CD14-positive monocyte (primary cell): ENCODE measurements around the gene COL10A1. TPM values are rescaled to one million over a fixed set of nuclear protein-coding genes. Genes with fewer than 3 reads are reported as not detected.
"Not testable (repeated sequence)": the region's sequence is repeated elsewhere in the genome, so short reads cannot be mapped to it uniquely, and the experiment has no call there.

ENCODE experiments used
- DNase-seq, 3 donors: peaks; one replicate each; pipeline ENCODE4 v3.0.0-alpha.2; 2011 to 2022
- H2AFZ ChIP-seq: 2 replicates; pipeline ENCODE4 v1.6.0; 2012; ENCODE audit warnings: mild to moderate bottlenecking, low read depth, low read length, inconsistent platforms; ENCODE audit not compliant: insufficient read depth, poor library complexity, severe bottlenecking
- H3K27ac ChIP-seq, 2 donors: 1 replicate in 1 of 2; 2 replicates in 1 of 2; pipeline ENCODE4 v1.5.1; 2012 to 2013; ENCODE audit warnings: low read length in 2 of 2, control low read depth in 1 of 2, inconsistent platforms in 1 of 2, low read depth in 1 of 2, mild to moderate bottlenecking in 1 of 2
- H3K27me3 ChIP-seq, 2 donors: one replicate each; pipeline versions ENCODE4 v1.6.0 to v1.6.1; 2011 to 2013; ENCODE audit warnings: low read length in 2 of 2; ENCODE audit not compliant: control insufficient read depth in 2 of 2, insufficient read depth in 2 of 2
- H3K36me3 ChIP-seq, 2 donors: replicated peaks in 1 of 2; 1 replicate in 1 of 2; 2 replicates in 1 of 2; pipeline versions ENCODE4 v1.5.1 to v1.6.1; 2012 to 2013; ENCODE audit warnings: low read length in 2 of 2, control low read depth in 1 of 2, inconsistent platforms in 1 of 2, mild to moderate bottlenecking in 1 of 2; ENCODE audit not compliant: insufficient read depth in 2 of 2, control insufficient read depth in 1 of 2
- H3K4me1 ChIP-seq, 2 donors: 1 replicate in 1 of 2; 2 replicates in 1 of 2; pipeline versions ENCODE4 v1.5.1 to v1.6.1; 2012 to 2013; ENCODE audit warnings: low read length in 2 of 2, control low read depth in 1 of 2, inconsistent platforms in 1 of 2, mild to moderate bottlenecking in 1 of 2, moderate library complexity in 1 of 2; ENCODE audit not compliant: insufficient read depth in 2 of 2, control insufficient read depth in 1 of 2
- H3K4me2 ChIP-seq: replicated peaks from 2 replicates; pipeline ENCODE3; 2012; ENCODE audit warnings: low read length, moderate library complexity, mild to moderate bottlenecking; ENCODE audit not compliant: poor library complexity, severe bottlenecking; ENCODE audit errors: extremely low read depth
- H3K4me3 ChIP-seq, 3 experiments: fragments of 200-600 bp in 1 of 3; sonication (generic) in 1 of 3; replicated peaks in 1 of 3; 1 replicate in 2 of 3; 2 replicates in 1 of 3; pipeline ENCODE4 v1.5.1; 2011 to 2013; ENCODE audit warnings: low read length in 3 of 3, mild to moderate bottlenecking in 3 of 3, control low read depth in 2 of 3, low read depth in 2 of 3, inconsistent platforms in 1 of 3, moderate library complexity in 1 of 3
- H3K79me2 ChIP-seq: 2 replicates; pipeline ENCODE4 v1.6.0; 2012; ENCODE audit warnings: mild to moderate bottlenecking, control low read depth, inconsistent platforms, low read length, moderate library complexity; ENCODE audit not compliant: insufficient read depth
- H3K9ac ChIP-seq: 2 replicates; pipeline ENCODE4 v1.6.0; 2017; ENCODE audit warnings: low read length, mild to moderate bottlenecking; ENCODE audit not compliant: insufficient read depth, poor library complexity, severe bottlenecking
- H3K9me3 ChIP-seq, 2 donors: replicated peaks in 1 of 2; 1 replicate in 1 of 2; 2 replicates in 1 of 2; pipeline versions ENCODE4 v1.5.1 to v1.6.1; 2012 to 2013; ENCODE audit warnings: low read length in 2 of 2, control low read depth in 1 of 2; ENCODE audit not compliant: control insufficient read depth in 1 of 2, insufficient read depth in 1 of 2
- H4K20me1 ChIP-seq: 2 replicates; pipeline ENCODE4 v1.6.0; 2012; ENCODE audit warnings: mild to moderate bottlenecking, low read length, control low read depth, moderate library complexity; ENCODE audit not compliant: insufficient read depth
- H3K27ac Mint-ChIP-seq, 7 donors: one replicate each; pipeline ENCODE4 v1.8.0; 2020; ENCODE audit warnings: mild to moderate bottlenecking in 7 of 7, mixed read lengths in 7 of 7, moderate library complexity in 6 of 7, inconsistent platforms in 2 of 7
- H3K27me3 Mint-ChIP-seq, 3 donors: one replicate each; pipeline ENCODE4 v1.8.0; 2021 to 2022; ENCODE audit warnings: low read depth in 3 of 3, mild to moderate bottlenecking in 3 of 3, mixed read lengths in 3 of 3, moderate library complexity in 3 of 3, inconsistent platforms in 1 of 3
- H3K36me3 Mint-ChIP-seq, 2 donors: one replicate each; pipeline ENCODE4 v1.8.0; 2020; ENCODE audit warnings: mixed read lengths in 2 of 2, inconsistent platforms in 1 of 2, mild to moderate bottlenecking in 1 of 2
- H3K4me1 Mint-ChIP-seq: one replicate; pipeline ENCODE4 v1.8.0; 2020; ENCODE audit warnings: mild to moderate bottlenecking, mixed read lengths
- H3K4me3 Mint-ChIP-seq, 2 donors: one replicate each; pipeline ENCODE4 v1.8.0; 2020; ENCODE audit warnings: mild to moderate bottlenecking in 2 of 2, mixed read lengths in 2 of 2, moderate library complexity in 1 of 2
- H3K9me3 Mint-ChIP-seq, 7 donors: one replicate each; pipeline ENCODE4 v1.8.0; 2020 to 2022; ENCODE audit warnings: mixed read lengths in 7 of 7, mild to moderate bottlenecking in 6 of 7, moderate library complexity in 6 of 7, inconsistent platforms in 2 of 7
- CTCF ChIP-seq: fragments of 200-600 bp; IDR thresholded peaks from one replicate; pipeline ENCODE4 v1.8.0; 2022; ENCODE audit warnings: antibody characterized with exemption, mild to moderate bottlenecking
- WGBS: methylation state at CpG from one replicate; pipeline ENCODE4 v1.1.5; 2013; ENCODE audit warnings: missing lambda C conversion rate; ENCODE audit not compliant: insufficient coverage; 5-methylcytosine and 5-hydroxymethylcytosine counted together
- intact Hi-C, 2 donors: fragments of 100-400 bp; cut with micrococcal nuclease; formaldehyde crosslinking; loops; one replicate each; pipeline versions ENCODE4 v1.15.0 to v1.15.1; 2023
- polyA plus RNA-seq, 3 donors: library from polyadenylated mRNA; depleted of rRNA in 1 of 3; unstranded in 2 of 3; stranded (reverse) in 1 of 3; fragments of 300-500 nt in 2 of 3; fragments of >200 nt in 1 of 3; fragmentation: Illumina TruSeq in 2 of 3; gene quantifications; 1 replicate in 2 of 3; 2 replicates in 1 of 3; pipeline ENCODE4 v1.2.3, GENCODE V29; 2012 to 2021

Gene COL10A1
- polyA plus RNA-seq, 3 donors = not detected

GRCh38 chr6:116099036-116099435 is 26.9 kb downstream of the COL10A1 start:
- H3K4me3 ChIP-seq = no peak overlapping the region
- no peaks in the 10 kb centered on the region for H4K20me1 ChIP-seq
- TF ChIP-seq CTCF = no peak
- no peak for DNase-seq
- Mint-ChIP-seq H3K27me3 (peaks cover 0 to 2% (median 1%) of the 10 kb centered on the region in 3 donors), H3K9me3 (peaks cover 10 to 18% (median 14%) of the 10 kb centered on the region in 7 donors), H3K27ac (no peak overlapping the region), H3K4me1 (peaks cover 37% of the 10 kb centered on the region), H3K36me3 (peaks cover 3% of the 10 kb centered on the region in 2 donors), H3K4me3 (no peak overlapping the region)
- intact Hi-C loops = no loop called here
- H3K36me3 ChIP-seq = no peaks in the 10 kb centered on the region
- no CpG with 5 or more reads among the region's 1 CpG for WGBS
- peaks cover 10 to 12% of the 10 kb centered on the region in 2 donors for H3K9me3 ChIP-seq
- H3K27ac ChIP-seq = no peak overlapping the region
- no peak overlapping the region for H3K4me2 ChIP-seq
- H3K9ac ChIP-seq = no peak overlapping the region
- no peak overlapping the region for H2AFZ ChIP-seq
- H3K4me1 ChIP-seq = peaks cover 27 to 31% of the 10 kb centered on the region in 2 donors
- H3K27me3 ChIP-seq = no peaks in the 10 kb centered on the region
- H3K79me2 ChIP-seq = no peaks in the 10 kb centered on the region

- peak; percentile 74 for TF ChIP-seq CTCF
- Histone ChIP-seq H3K79me2 (no peaks in the 10 kb centered on the region), H3K9ac (no peak overlapping the region), H3K4me1 (peaks cover 15 to 19% of the 10 kb centered on the region in 2 donors), H4K20me1 (no peaks in the 10 kb centered on the region), H2AFZ (no peak overlapping the region), H3K4me2 (no peak overlapping the region), H3K9me3 (peaks cover 10 to 12% of the 10 kb centered on the region in 2 donors), H3K27me3 (no peaks in the 10 kb centered on the region), H3K36me3 (no peaks in the 10 kb centered on the region), H3K27ac (no peak overlapping the region), H3K4me3 (no peak overlapping the region)
- no peak overlapping the region for H3K27ac Mint-ChIP-seq
- H3K36me3 Mint-ChIP-seq = no peaks in the 10 kb centered on the region
- H3K4me1 Mint-ChIP-seq = peaks cover 24% of the 10 kb centered on the region
- H3K27me3 Mint-ChIP-seq = peaks cover under 1 to 2% (median 1%) of the 10 kb centered on the region in 3 donors
- DNase-seq = no peak
- intact Hi-C loops = no loop called here
- no CpG with 5 or more reads among the region's 2 CpGs for WGBS
- peaks cover 10 to 18% (median 15%) of the 10 kb centered on the region in 7 donors for H3K9me3 Mint-ChIP-seq
- H3K4me3 Mint-ChIP-seq = no peak overlapping the region
Observed at GRCh38 chr6:116096979-116097816, 28.7 kb downstream of the COL10A1 start.

- Mint-ChIP-seq H3K9me3 (peaks cover 10 to 22% (median 15%) of the 10 kb centered on the region in 7 donors), H3K4me1 (peaks cover 14% of the 10 kb centered on the region)
- H3K4me3 ChIP-seq, H3K36me3 Mint-ChIP-seq, H3K4me2 ChIP-seq, H3K4me1 ChIP-seq, H3K27me3 ChIP-seq, DNase-seq, H3K9ac ChIP-seq, H2AFZ ChIP-seq, H3K27ac Mint-ChIP-seq, H3K4me3 Mint-ChIP-seq, H3K36me3 ChIP-seq, intact Hi-C loops, H3K27ac ChIP-seq, H3K27me3 Mint-ChIP-seq, H4K20me1 ChIP-seq, H3K79me2 ChIP-seq: not testable (repeated sequence)
- H3K9me3 ChIP-seq = peaks cover 10 to 12% of the 10 kb centered on the region in 2 donors
- 100% methylated on average over 5 of the region's 9 CpGs for WGBS
Observed at GRCh38 chr6:116096048-116096759, 29.7 kb downstream of the COL10A1 start.
